Osteoblast (primary cell): Measurements from ENCODE around the gene GIPC1. TPM values are rescaled to one million over a fixed set of nuclear protein-coding genes. Genes with fewer than 3 reads are reported as not detected.

Experiments used
- DNase-seq: peaks from one replicate; pipeline ENCODE4 v3.0.0; 2011; ENCODE audit warnings: low spot score, mixed read lengths; ENCODE audit not compliant: insufficient read length; ENCODE audit errors: missing footprints
- H2AFZ ChIP-seq: 2 replicates; pipeline ENCODE4 v1.6.0; 2011; ENCODE audit warnings: mild to moderate bottlenecking, low read length
- H3K27ac ChIP-seq: 2 replicates; pipeline ENCODE4 v1.5.1; 2011; ENCODE audit warnings: mild to moderate bottlenecking, low read depth, low read length, moderate library complexity
- H3K27me3 ChIP-seq: 2 replicates; pipeline ENCODE4 v1.6.0; 2012; ENCODE audit warnings: mild to moderate bottlenecking, control low read depth, inconsistent platforms, low read length, moderate library complexity; ENCODE audit not compliant: insufficient read depth
- H3K36me3 ChIP-seq: 2 replicates; pipeline ENCODE4 v1.5.1; 2011; ENCODE audit warnings: mild to moderate bottlenecking, low read length, control low read depth, moderate library complexity; ENCODE audit not compliant: insufficient read depth
- H3K4me1 ChIP-seq: 2 replicates; pipeline ENCODE4 v1.5.1; 2011; ENCODE audit warnings: mild to moderate bottlenecking, low read length, control low read depth, moderate library complexity; ENCODE audit not compliant: insufficient read depth
- H3K4me2 ChIP-seq: 2 replicates; pipeline ENCODE4 v1.6.0; 2011; ENCODE audit warnings: mild to moderate bottlenecking, low read length; ENCODE audit not compliant: insufficient read depth
- H3K4me3 ChIP-seq: fragments of 200-600 bp; sonication (generic); 3 replicates; pipeline ENCODE4 v1.5.1; 2012; ENCODE audit warnings: mild to moderate bottlenecking, low read length, inconsistent platforms; ENCODE audit not compliant: insufficient read depth
- H3K79me2 ChIP-seq: 2 replicates; pipeline ENCODE4 v1.6.0; 2012; ENCODE audit warnings: mild to moderate bottlenecking, low read length, control low read depth, inconsistent platforms; ENCODE audit not compliant: insufficient read depth
- H3K9me3 ChIP-seq: 2 replicates; pipeline ENCODE4 v1.5.1; 2011; ENCODE audit warnings: low read depth, low read length, control low read depth
- H4K20me1 ChIP-seq: 2 replicates; pipeline ENCODE4 v1.6.0; 2012; ENCODE audit warnings: mild to moderate bottlenecking, low read length, control low read depth; ENCODE audit not compliant: insufficient read depth
- total RNA-seq: library from RNA; depleted of rRNA; stranded (reverse); fragments of >200 nt; gene quantifications from 2 replicates; pipeline ENCODE4 v1.2.3, GENCODE V29; 2012
- TF ChIP-seq, protein P1 (sequence below): IDR thresholded peaks from 2 replicates; pipeline ENCODE4 v1.5.1; 2011; ENCODE audit warnings: mild to moderate bottlenecking, low read depth, low read length, moderate library complexity; ENCODE audit errors: extremely low read depth

The GIPC1 gene
- total RNA-seq, 1 donor = 115 TPM

DNA sequence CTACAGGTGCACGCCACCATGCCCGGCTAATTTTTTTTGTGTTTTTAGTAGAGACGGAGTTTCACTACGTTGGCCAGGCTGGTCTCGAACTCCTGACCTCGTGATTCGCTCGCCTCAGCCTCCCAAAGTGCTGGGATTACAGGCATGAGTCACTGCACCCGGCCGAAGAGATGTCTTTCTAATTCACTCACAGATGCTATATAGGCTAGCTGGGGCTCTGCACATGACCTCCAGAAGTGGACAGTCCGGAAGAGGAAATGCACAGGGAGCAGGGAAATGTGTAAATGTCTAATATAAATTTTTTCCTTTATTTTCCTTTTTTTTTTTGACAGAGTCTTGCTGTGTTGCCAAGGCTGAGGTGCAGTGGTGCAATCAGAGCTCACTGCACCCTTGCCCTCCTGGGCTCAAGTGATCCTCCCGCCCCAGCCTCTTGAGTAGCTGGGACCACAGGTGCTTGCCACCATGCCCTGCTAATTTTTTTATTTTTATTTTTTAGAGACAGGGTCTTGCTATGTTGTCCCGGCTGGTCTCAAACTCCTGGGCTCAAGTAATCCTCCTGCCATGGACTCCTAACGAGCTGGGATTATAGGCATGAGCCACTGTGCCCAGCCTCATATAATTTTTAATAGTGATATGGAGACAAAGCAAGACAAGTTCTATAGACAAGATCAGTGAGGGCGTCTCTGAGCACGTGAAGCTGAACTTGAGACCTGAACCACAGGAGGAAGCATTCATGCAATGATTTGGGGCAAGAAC, 8.4 kb downstream of the GIPC1 start:
- Histone ChIP-seq H3K4me1 (no peaks in the 10 kb centered on the region), H4K20me1 (peaks cover 12% of the 10 kb centered on the region), H3K79me2 (peaks cover 34% of the 10 kb centered on the region), H2AFZ (no peak overlapping the region), H3K4me2 (no peak overlapping the region), H3K36me3 (peaks cover 48% of the 10 kb centered on the region), H3K27me3 (no peaks in the 10 kb centered on the region), H3K4me3 (no peak overlapping the region), H3K27ac (no peak overlapping the region), H3K9me3 (no peaks in the 10 kb centered on the region)
- peak; percentile 73 for DNase-seq
- TF ChIP-seq, protein P1, sequence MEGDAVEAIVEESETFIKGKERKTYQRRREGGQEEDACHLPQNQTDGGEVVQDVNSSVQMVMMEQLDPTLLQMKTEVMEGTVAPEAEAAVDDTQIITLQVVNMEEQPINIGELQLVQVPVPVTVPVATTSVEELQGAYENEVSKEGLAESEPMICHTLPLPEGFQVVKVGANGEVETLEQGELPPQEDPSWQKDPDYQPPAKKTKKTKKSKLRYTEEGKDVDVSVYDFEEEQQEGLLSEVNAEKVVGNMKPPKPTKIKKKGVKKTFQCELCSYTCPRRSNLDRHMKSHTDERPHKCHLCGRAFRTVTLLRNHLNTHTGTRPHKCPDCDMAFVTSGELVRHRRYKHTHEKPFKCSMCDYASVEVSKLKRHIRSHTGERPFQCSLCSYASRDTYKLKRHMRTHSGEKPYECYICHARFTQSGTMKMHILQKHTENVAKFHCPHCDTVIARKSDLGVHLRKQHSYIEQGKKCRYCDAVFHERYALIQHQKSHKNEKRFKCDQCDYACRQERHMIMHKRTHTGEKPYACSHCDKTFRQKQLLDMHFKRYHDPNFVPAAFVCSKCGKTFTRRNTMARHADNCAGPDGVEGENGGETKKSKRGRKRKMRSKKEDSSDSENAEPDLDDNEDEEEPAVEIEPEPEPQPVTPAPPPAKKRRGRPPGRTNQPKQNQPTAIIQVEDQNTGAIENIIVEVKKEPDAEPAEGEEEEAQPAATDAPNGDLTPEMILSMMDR = no peak

DNA sequence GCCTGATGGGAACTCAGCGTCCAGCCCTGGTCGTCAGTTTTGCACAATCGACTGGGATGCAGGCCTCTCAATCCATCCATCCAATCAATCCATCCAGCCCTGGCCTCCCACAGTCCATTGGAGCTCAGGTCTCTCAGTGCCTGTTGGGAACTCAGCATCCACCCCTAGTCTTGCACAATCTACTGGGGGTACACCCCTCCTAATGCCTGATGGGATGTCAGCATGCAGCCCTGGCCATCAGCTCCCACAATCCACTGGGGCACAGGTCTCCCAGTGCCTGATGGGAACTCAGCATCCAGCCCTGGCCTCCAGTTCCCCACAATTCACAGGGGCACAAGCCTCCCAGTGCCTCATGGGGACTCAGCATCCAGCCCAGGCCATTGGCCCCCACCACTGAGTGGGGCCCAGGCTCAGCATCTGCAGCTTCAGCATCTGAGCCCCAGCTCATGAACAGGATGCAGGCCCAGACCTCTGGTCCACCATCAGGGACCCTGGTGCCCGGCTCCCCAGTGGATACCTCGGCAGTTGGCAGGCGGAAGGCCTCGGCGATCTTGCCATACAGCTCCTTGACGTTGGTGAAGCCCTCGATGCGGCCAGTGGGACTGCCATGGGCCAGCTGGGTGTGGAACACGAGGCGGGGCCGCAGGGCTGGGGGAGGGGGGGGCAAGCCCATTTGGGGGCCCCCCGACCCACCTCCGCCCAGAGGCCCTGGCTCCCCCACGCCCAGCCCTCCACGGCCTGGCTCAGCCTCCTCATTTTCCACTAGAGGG, 13.6 kb downstream of the GIPC1 start:
- TF ChIP-seq, protein P1 = no peak
- peaks cover 17% of the 10 kb centered on the region for H3K79me2 ChIP-seq
- H3K4me1 ChIP-seq = peaks cover 3% of the 10 kb centered on the region
- H4K20me1 ChIP-seq = peaks cover 40% of the 10 kb centered on the region
- no peak overlapping the region for H3K4me2 ChIP-seq
- H3K4me3 ChIP-seq = no peak overlapping the region
- peak; percentile 75 for DNase-seq
- no peak overlapping the region for H2AFZ ChIP-seq
- H3K27me3 ChIP-seq = no peaks in the 10 kb centered on the region
- no peak overlapping the region for H3K27ac ChIP-seq
- no peaks in the 10 kb centered on the region for H3K9me3 ChIP-seq
- peaks cover 38% of the 10 kb centered on the region for H3K36me3 ChIP-seq

DNA sequence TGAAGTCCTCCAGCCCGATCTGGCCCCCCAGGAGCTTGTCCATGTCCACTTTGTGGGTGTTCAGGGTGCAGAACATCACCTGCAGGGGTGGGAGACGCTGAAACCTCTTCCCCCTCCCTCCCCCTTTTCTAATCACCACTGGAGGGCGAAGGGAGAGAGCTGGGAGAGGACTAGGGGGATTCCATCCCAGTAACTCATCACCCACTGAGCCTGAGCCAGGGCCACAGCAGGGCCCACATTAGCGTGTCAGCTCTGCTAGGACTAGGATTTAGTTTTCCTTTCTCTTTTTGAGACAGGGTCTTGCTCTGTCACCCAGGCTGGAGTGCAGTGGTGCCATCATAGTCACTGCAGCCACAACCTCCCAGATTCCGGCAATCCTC, 15.2 kb downstream of the GIPC1 start:
- Histone ChIP-seq H4K20me1 (peaks cover 41% of the 10 kb centered on the region), H3K4me1 (peaks cover 13% of the 10 kb centered on the region), H3K4me3 (no peak overlapping the region), H3K36me3 (peaks cover 24% of the 10 kb centered on the region), H2AFZ (no peak overlapping the region), H3K79me2 (peaks cover 10% of the 10 kb centered on the region), H3K4me2 (no peak overlapping the region), H3K9me3 (no peaks in the 10 kb centered on the region), H3K27ac (no peak overlapping the region), H3K27me3 (no peaks in the 10 kb centered on the region)
- TF ChIP-seq, protein P1 = no peak
- peak; percentile 94 for DNase-seq
